Thyroid gland (tissue), 4 donors: ENCODE results near the gene LIN37.

Experiments
- CTCF ChIP-seq, 6 experiments: fragments of 200-600 bp in 3 of 6; fragments of 450-650 bp in 3 of 6; sonication (generic) in 3 of 6; IDR thresholded peaks; one replicate each; pipeline ENCODE4 v1.5.1; 2016 to 2019; ENCODE audit warnings: antibody characterized with exemption in 6 of 6, mild to moderate bottlenecking in 2 of 6, inconsistent platforms in 1 of 6, moderate library complexity in 1 of 6
- POLR2A ChIP-seq, 2 donors: fragments of 450-650 bp; IDR thresholded peaks; one replicate each; pipeline ENCODE4 v1.6.1; 2017; ENCODE audit warnings: antibody characterized with exemption in 2 of 2, mild to moderate bottlenecking in 2 of 2, moderate library complexity in 1 of 2

- TF ChIP-seq CTCF (IDR thresholded peaks at IDR 0.05) (no peak), POLR2A (IDR thresholded peaks at IDR 0.05) (no peak)
These were observed 26.6 kb downstream of the LIN37 start for GRCh38 chr19:35775046-35775297.
